WTC11 (cell line): Measurements from ENCODE around the gene ZNF821. TPM values are rescaled to one million over a fixed set of nuclear protein-coding genes. Genes with fewer than 3 reads are reported as not detected.

Source experiments
- ATAC-seq: fragments of 200-7000 bp; cut with Tn5 transposase; 2 replicates; pipeline ENCODE4 v1.10.0; 2021; ENCODE audit warnings: mild to moderate bottlenecking, moderate library complexity
- CTCF ChIA-PET: fragments of 300-600 bp; sonication (Branson Sonifier 250); formaldehyde crosslinking; loops from one replicate; lab custom pipeline; 2021; ENCODE audit warnings: antibody characterized with exemption; lab: Charles Lee
- POLR2A ChIA-PET: fragments of 350-600 bp; sonication (Branson Sonifier 250); formaldehyde crosslinking; loops from one replicate; lab custom pipeline; 2021; ENCODE audit warnings: antibody characterized with exemption; lab: Charles Lee
- DNase-seq: peaks from one replicate; pipeline ENCODE4 v3.0.0; 2021; ENCODE audit warnings: low spot score
- H3K27ac Mint-ChIP-seq: 2 replicates; pipeline ENCODE4 v1.8.0; 2021; ENCODE audit warnings: mixed read lengths
- H3K27me3 Mint-ChIP-seq: 2 replicates; pipeline ENCODE4 v1.8.0; 2021; ENCODE audit warnings: low read depth, mild to moderate bottlenecking, moderate library complexity, mixed read lengths
- H3K36me3 Mint-ChIP-seq: 2 replicates; pipeline ENCODE4 v1.8.0; 2021; ENCODE audit warnings: mixed read lengths
- H3K4me1 Mint-ChIP-seq: 2 replicates; pipeline ENCODE4 v1.8.0; 2022; ENCODE audit warnings: mixed read lengths
- H3K4me3 Mint-ChIP-seq: 2 replicates; pipeline ENCODE4 v1.8.0; 2021; ENCODE audit warnings: mild to moderate bottlenecking, moderate library complexity, mixed read lengths
- H3K9me3 Mint-ChIP-seq: 2 replicates; pipeline ENCODE4 v1.8.0; 2021; ENCODE audit warnings: mixed read lengths
- AFF4 ChIP-seq: sonication (generic); formaldehyde crosslinking; IDR thresholded peaks from 2 replicates; pipeline ENCODE4 v1.8.1; 2023; ENCODE audit warnings: mild to moderate bottlenecking, missing genetic modification reagents, borderline replicate concordance
- AR ChIP-seq: fragments of 250-450 bp; sonication (Bioruptor Pico); IDR thresholded peaks from 2 replicates; pipeline ENCODE4 v1.9.0; 2021; ENCODE audit warnings: mild to moderate bottlenecking
- ATF6 ChIP-seq: sonication (generic); formaldehyde crosslinking; IDR thresholded peaks from 2 replicates; pipeline ENCODE4 v1.8.1; 2023; ENCODE audit warnings: mild to moderate bottlenecking, missing genetic modification reagents
- E2F1 ChIP-seq: sonication (generic); formaldehyde crosslinking; IDR thresholded peaks from 2 replicates; pipeline ENCODE4 v1.8.0; 2022; ENCODE audit warnings: mild to moderate bottlenecking, missing genetic modification reagents
- ELF4 ChIP-seq: sonication (generic); formaldehyde crosslinking; IDR thresholded peaks from 2 replicates; pipeline ENCODE4 v1.8.1; 2022; ENCODE audit warnings: low read depth, mild to moderate bottlenecking, moderate library complexity, missing genetic modification reagents
- EMX1 ChIP-seq: fragments of 250-450 bp; sonication (Bioruptor Pico); IDR thresholded peaks from 2 replicates; pipeline ENCODE4 v1.8.0; 2021; ENCODE audit warnings: mild to moderate bottlenecking
- ETV6 ChIP-seq: sonication (generic); formaldehyde crosslinking; IDR thresholded peaks from 2 replicates; pipeline ENCODE4 v1.8.1; 2022; ENCODE audit warnings: mild to moderate bottlenecking, missing genetic modification reagents
- GABPB1 ChIP-seq: sonication (generic); formaldehyde crosslinking; IDR thresholded peaks from 2 replicates; pipeline ENCODE4 v1.8.1; 2023; ENCODE audit warnings: mild to moderate bottlenecking, missing genetic modification reagents
- GRHL2 ChIP-seq: fragments of 250-450 bp; sonication (Bioruptor Pico); IDR thresholded peaks from 2 replicates; pipeline ENCODE4 v1.8.0; 2022; ENCODE audit warnings: mild to moderate bottlenecking, moderate library complexity; ENCODE audit not compliant: insufficient replicate concordance, severe bottlenecking
- MXD4 ChIP-seq: fragments of 250-450 bp; sonication (Bioruptor Pico); IDR thresholded peaks from 2 replicates; pipeline ENCODE4 v1.8.0; 2021; ENCODE audit warnings: mild to moderate bottlenecking, moderate library complexity, borderline replicate concordance
- NFATC4 ChIP-seq: fragments of 250-450 bp; sonication (Bioruptor Pico); IDR thresholded peaks from 2 replicates; pipeline ENCODE4 v1.9.0; 2021; ENCODE audit warnings: mild to moderate bottlenecking
- OVOL2 ChIP-seq: fragments of 250-450 bp; sonication (Bioruptor Pico); IDR thresholded peaks from 2 replicates; pipeline ENCODE4 v1.9.0; 2021; ENCODE audit warnings: mild to moderate bottlenecking, borderline replicate concordance
- PRRX2 ChIP-seq: fragments of 250-450 bp; sonication (Bioruptor Pico); IDR thresholded peaks from 2 replicates; pipeline ENCODE4 v1.8.0; 2021; ENCODE audit warnings: mild to moderate bottlenecking
- SMAD4 ChIP-seq: sonication (generic); formaldehyde crosslinking; IDR thresholded peaks from 2 replicates; pipeline ENCODE4 v1.8.0; 2022; ENCODE audit warnings: mild to moderate bottlenecking, missing genetic modification reagents
- USF1 ChIP-seq: sonication (generic); formaldehyde crosslinking; IDR thresholded peaks from 2 replicates; pipeline ENCODE4 v1.8.0; 2022; ENCODE audit warnings: mild to moderate bottlenecking, missing genetic modification reagents
- ZMAT4 ChIP-seq: fragments of 250-450 bp; sonication (Bioruptor Pico); IDR thresholded peaks from 2 replicates; pipeline ENCODE4 v1.9.0; 2021; ENCODE audit warnings: mild to moderate bottlenecking
- ZNF121 ChIP-seq: sonication (generic); formaldehyde crosslinking; IDR thresholded peaks from 2 replicates; pipeline ENCODE4 v1.8.0; 2023; ENCODE audit warnings: missing genetic modification reagents
- ZNF138 ChIP-seq: sonication (generic); formaldehyde crosslinking; conservative IDR thresholded peaks from 2 replicates; pipeline ENCODE4 v1.8.1; 2022; ENCODE audit warnings: mild to moderate bottlenecking, moderate library complexity, missing genetic modification reagents
- total RNA-seq: library from RNA; stranded (reverse); gene quantifications from 3 replicates; pipeline ENCODE4 v1.2.3, GENCODE V29; 2021

ZNF821 gene
- total RNA-seq, 1 experiment from 2014 or later = 16.2 TPM

- TF ChIP-seq AFF4 (CRISPR knock-in tag) (no peak), GRHL2 (CRISPR knock-in tag) (no peak), ZNF138 (CRISPR knock-in tag) (no peak), ZMAT4 (CRISPR knock-in tag) (no peak), MXD4 (CRISPR knock-in tag) (no peak), SMAD4 (CRISPR knock-in tag) (no peak), E2F1 (CRISPR knock-in tag) (no peak), PRRX2 (CRISPR knock-in tag) (no peak), USF1 (CRISPR knock-in tag) (no peak), ZNF121 (CRISPR knock-in tag) (no peak)
Measured at GRCh38 chr16:71843572-71843971, 40.4 kb downstream of the ZNF821 start (continued).

- H3K36me3 Mint-ChIP-seq = no peaks in the 10 kb centered on the region
- POLR2A ChIA-PET = no interaction called here
- CTCF ChIA-PET = interaction anchor here (0.7 kb wide), 1 partner anchor 122 kb away, joined by 3 read pairs; no protein-coding TSS in a partner anchor
- H3K27ac Mint-ChIP-seq = no peak overlapping the region
- H3K27me3 Mint-ChIP-seq = peaks cover 2% of the 10 kb centered on the region; the same call in 1 of the 2 replicates
- ATAC-seq (no peak), DNase-seq (no peak)
- H3K4me3 Mint-ChIP-seq = no peak overlapping the region
- H3K9me3 Mint-ChIP-seq = no peaks in the 10 kb centered on the region
- TF ChIP-seq OVOL2 (CRISPR knock-in tag) = no peak
- no peak for TF ChIP-seq GABPB1
- TF ChIP-seq ETV6 = no peak
- TF ChIP-seq AR (CRISPR knock-in tag) = no peak
- no peak for TF ChIP-seq EMX1 (CRISPR knock-in tag)
- no peak for TF ChIP-seq ATF6 (CRISPR knock-in tag)
- TF ChIP-seq ELF4 (CRISPR knock-in tag) = no peak
- no peak for TF ChIP-seq NFATC4 (CRISPR knock-in tag)
- H3K4me1 Mint-ChIP-seq = no peaks in the 10 kb centered on the region
Measured at GRCh38 chr16:71840052-71840451, 43.9 kb downstream of the ZNF821 start.
